Activated CD8-positive, alpha-beta memory T cell treated with anti-CD3 and anti-CD28 coated beads, Interleukin-2, amount 50 U/mL, for 1 hour (primary cell): ENCODE results near the gene MRPL2.
A peak's percentile ranks its signal among the peaks of the same experiment; 100 is the strongest.

Experiments
- DNase-seq: peaks from one replicate; pipeline ENCODE4 v3.0.0-alpha.2; 2020; ENCODE audit errors: extremely low read depth

Gene MRPL2

GRCh38 chr6:43021270-43022047 lies 37.8 kb downstream of the MRPL2 start, which contains the start of gene RRP36:
TSS of gene RRP36 (plus strand) at chr6:43021623. CDS start at chr6:43021655, 32 bp downstream.
- no peak for DNase-seq

DNA sequence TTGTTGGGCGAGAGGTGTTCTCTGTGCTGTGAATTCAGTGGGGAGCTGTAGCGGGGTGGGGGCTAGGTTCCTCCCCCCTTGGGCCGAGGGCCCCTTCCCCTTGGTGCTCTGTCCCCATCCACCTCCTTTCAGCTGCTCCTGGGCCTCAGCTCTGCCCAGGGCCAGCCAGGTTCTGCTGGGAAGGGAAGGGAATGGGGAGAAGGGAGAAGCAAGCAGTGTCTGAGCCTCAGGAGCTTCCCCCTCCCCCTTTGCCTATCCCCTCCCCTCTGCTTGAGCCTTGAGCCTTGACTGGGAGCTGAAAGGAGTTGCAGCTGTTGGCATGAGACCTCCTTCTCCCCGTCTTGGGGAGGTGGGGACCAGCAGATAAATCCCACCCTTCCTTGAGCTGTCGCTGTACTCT lies 38.4 kb downstream of the MRPL2 start:
- no peak for DNase-seq

DNA sequence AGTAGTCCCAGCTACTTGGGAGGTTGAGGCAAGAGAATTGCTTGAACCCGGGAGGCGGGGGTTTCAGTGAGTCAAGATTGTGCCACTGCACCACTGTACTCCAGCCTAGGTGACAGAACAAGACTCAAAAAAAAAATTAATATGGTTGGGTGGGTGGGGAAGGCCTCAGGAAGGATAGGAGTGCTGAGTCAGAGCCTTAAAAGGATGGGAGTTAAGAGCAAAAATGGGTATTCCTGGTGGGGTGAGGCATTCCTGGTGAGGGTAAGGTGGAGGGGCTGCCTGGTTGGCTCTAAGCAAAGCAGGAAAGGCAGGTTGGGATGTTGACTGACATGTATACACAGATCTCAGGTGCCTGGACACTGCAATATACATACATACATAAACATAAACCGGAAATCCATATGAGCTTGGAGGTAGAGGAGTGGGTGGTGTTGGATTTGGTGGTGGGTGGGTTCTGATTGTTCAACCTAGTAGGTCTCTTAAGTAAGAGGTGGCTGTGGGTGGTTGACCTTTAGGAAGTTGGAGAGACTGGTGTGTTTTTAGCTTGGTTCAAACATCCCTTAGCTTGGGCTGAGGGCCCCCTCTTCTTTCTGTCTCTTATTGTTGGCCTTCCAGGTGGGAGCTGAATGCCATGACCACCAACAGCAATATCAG lies 39.1 kb downstream of the MRPL2 start:
- DNase-seq = no peak

- no peak for DNase-seq
Measured at GRCh38 chr6:43019152-43019551, 40.1 kb downstream of the MRPL2 start.

DNA sequence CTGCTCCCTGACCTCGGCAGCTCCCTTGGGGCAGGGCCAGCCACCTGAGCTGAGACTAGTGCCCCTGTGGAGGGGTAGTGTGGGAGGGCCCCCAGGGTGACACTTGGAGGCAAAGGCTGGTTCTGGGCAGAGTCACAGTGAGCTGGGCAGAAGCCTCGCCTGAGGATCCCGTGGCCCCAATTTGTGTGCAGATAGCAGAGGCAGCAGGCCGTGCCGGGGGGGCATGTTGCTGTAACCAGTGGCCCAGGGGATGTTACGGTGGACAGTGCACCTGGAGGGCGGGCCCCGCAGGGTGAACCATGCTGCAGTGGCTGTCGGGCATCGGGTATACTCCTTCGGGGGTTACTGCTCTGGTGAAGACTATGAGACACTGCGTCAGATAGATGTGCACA lies 42.3 kb downstream of the MRPL2 start:
- DNase-seq = no peak

DNA sequence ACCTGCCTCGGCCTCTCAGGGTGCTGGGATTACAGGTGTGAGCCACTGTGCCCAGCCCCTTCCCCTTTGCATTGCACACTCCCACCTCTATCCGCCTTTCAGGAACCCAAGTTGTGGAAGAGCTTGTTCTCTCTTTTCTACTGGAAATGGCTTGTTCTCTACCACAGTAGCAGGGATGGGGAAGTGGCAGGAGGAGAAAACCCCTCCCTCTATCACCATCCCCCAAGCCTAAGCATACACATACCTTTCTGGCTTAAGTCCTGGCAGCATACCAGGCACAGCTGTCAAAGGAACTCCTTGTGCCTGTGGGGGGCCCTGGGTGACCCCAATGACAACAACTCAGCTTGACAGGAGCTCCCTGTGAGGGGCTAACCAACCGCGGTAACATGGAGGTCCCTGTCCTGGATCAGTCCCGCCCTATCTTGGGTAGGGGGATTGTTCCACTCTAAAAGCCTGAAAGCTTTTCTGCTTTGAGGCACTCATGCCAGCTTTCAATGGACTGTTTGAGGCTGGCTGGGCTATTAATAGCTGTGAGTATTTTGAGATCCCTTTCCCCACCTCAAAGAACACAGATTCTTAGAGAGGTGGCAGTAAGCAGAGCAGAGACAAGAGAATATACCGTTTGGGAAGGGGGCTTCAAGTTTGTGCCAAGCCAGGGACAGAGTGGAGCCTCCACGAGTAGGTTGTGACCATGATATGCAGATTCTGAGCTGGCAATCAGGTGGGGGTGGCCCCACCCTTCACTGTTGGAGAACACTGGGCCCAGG lies 42.9 kb downstream of the MRPL2 start:
- no peak for DNase-seq

GRCh38 chr6:43014434-43014909 lies 44.8 kb downstream of the MRPL2 start:
- no peak for DNase-seq

DNA sequence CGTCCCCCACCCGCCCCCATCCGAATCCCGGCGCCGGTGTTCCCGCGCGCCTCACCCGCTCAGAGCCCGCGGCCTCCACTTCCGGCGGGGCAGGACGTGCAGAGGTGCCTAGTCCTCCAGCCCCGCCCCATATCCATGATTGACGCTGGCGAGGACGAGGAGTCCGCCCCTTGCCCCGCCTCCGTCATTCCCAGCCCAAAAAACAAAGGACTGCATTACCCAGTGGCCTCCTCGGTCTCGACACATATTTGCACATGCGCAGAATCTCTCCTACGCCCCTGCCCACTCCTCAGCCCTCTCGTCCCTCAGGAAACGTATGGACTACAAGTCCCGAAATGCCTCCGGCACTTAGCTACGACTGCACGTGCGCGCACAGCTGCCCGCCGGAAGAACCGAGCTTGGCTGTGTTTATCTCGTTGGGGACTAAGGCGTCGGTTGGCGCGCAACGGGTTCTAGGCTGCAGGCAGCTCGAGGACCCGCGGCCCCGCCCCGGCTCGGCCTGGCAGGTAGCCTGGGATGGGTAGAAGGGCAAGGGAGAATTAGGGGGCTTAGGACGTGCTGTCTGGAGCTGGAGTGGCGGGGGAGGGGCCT lies 45.3 kb downstream of the MRPL2 start, which contains the start of the genes KLHDC3 and MEA1:
TSS of gene KLHDC3 (plus strand) at position 407 of the 591 bp plus-strand sequence. CDS start 2,944 bp downstream, outside the sequence.
TSS of gene MEA1 (minus strand) at position 104 of the 591 bp plus-strand sequence. CDS start 133 bp downstream, outside the sequence.
- DNase-seq = peak; percentile 97

DNA sequence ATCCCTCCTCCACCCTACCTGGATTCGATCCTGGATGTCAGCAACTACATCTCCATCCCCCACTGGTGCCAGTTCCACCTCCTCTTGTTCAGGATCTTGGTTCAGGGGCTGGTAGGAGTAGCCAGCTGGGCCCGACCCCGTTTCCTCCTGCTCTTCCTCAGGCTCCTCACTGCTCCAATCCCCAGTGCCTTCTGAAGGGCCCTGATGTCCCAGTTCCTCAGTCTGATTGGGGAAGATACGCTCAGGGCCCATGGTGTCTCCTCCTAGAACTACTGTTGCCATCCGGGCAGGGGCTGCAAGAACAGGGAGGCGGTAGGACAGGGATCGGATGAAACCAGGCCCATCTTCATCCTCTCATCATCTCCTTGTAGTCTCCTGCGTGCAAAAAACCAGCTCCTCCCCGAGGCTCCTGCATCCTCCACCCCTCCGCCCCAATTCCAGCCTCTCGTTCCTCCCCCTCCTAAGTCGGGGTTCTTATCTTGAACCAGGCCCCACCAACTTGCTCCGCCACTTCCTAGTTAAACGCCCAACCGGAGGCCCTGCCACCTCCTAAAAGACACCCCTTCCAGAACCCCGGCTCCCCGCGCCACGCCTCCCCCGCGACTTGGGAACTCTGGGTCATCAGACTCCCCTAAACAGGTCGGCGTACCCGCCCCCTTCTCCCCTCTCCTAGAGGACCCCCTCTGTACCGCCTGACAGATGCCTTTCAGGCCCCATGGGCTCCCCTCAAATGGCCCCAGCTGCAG lies 46.0 kb downstream of the MRPL2 start:
- DNase-seq = no peak

GRCh38 chr6:43012364-43012763 lies 46.9 kb downstream of the MRPL2 start:
- no peak for DNase-seq

GRCh38 chr6:43011207-43011606 lies 48.0 kb downstream of the MRPL2 start:
- no peak for DNase-seq

DNA sequence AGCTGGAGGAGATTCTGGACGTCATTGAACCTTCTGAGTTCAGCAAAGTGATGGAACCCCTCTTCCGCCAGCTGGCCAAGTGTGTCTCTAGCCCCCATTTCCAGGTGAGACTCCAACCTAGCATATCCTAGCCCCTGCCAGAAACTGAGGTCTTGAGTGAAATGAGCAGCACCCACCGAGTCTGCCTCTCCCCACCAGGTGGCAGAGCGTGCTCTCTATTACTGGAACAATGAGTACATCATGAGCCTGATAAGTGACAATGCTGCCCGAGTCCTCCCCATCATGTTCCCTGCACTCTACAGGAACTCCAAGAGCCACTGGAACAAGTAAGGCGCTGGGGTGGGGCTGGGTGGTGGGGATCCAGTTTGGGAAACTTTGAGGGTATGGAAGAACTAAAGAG lies 50.1 kb downstream of the MRPL2 start:
- DNase-seq = no peak

- DNase-seq = no peak
Measured at GRCh38 chr6:43007126-43007525, 52.1 kb downstream of the MRPL2 start.

- no peak for DNase-seq
Measured at GRCh38 chr6:43006251-43006650, 53.0 kb downstream of the MRPL2 start.

DNA sequence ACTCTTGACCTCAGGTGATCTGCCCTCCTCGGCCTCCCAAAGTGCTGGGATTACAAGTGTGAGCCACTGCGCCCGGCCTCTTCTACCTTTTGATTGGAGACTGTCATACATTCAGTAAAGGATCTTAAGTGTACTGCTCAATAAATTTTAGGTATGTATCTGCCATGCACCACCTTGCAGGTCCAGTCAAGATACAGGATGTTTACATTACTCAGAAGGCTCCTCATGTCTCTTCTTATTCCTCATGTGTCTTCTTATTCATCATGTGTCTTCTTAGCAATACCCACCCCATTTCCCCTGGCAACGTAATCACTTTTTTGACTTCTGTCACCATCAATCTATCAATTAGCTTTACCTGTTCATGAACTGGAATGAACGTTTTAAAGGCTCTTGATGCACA lies 53.4 kb downstream of the MRPL2 start:
- DNase-seq = no peak
